Upper lobe of left lung (tissue), 6 donors: Measurements from ENCODE around the gene TNFRSF8. TPM values are rescaled to one million over a fixed set of nuclear protein-coding genes. Genes with fewer than 3 reads are reported as not detected.
A peak's percentile ranks its signal among the peaks of the same experiment; 100 is the strongest.

Experiments used
- ATAC-seq, 2 donors: fragments of 200-7000 bp; cut with Tn5 transposase; one replicate each; pipeline ENCODE4 v1.9.1; 2022; ENCODE audit warnings: mild to moderate bottlenecking in 2 of 2, moderate library complexity in 2 of 2; ENCODE audit not compliant: low FRiP score in 2 of 2
- DNase-seq, 2 donors: peaks; one replicate each; pipeline ENCODE4 v3.0.0-alpha.2; 2019 to 2020
- H3K27ac ChIP-seq, 4 donors: fragments of 200-600 bp; sonication (generic); one replicate each; pipeline ENCODE4 v1.5.1; 2016 to 2019
- H3K27me3 ChIP-seq, 4 donors: fragments of 200-600 bp; sonication (generic); one replicate each; pipeline ENCODE4 v1.5.1; 2017 to 2019
- H3K36me3 ChIP-seq, 4 donors: fragments of 200-600 bp; sonication (generic); one replicate each; pipeline ENCODE4 v1.5.1; 2016 to 2019
- H3K4me1 ChIP-seq, 4 donors: fragments of 200-600 bp; sonication (generic); one replicate each; pipeline ENCODE4 v1.5.1; 2018 to 2019
- H3K4me3 ChIP-seq, 4 donors: fragments of 200-600 bp; sonication (generic); one replicate each; pipeline ENCODE4 v1.5.1; 2017 to 2019; ENCODE audit warnings: mild to moderate bottlenecking in 2 of 4, moderate library complexity in 1 of 4
- H3K9me3 ChIP-seq, 4 donors: fragments of 200-600 bp; sonication (generic); one replicate each; pipeline ENCODE4 v1.5.1; 2018 to 2019
- EP300 ChIP-seq, 4 donors: sonication (generic); formaldehyde crosslinking; IDR thresholded peaks; one replicate each; pipeline ENCODE4 v1.5.1; 2017; ENCODE audit warnings: antibody characterized with exemption in 4 of 4, control low read depth in 2 of 4
- POLR2A ChIP-seq, 4 donors: fragments of 450-650 bp; IDR thresholded peaks; one replicate each; pipeline ENCODE4 v1.5.1; 2016 to 2017; ENCODE audit warnings: antibody characterized with exemption in 4 of 4, mild to moderate bottlenecking in 2 of 4
- POLR2AphosphoS5 ChIP-seq, 2 donors: sonication (generic); formaldehyde crosslinking; IDR thresholded peaks; one replicate each; pipeline ENCODE4 v1.5.1; 2017; ENCODE audit warnings: antibody characterized with exemption in 2 of 2
- WGBS, 2 donors: methylation state at CpG; one replicate each; pipeline ENCODE4 v1.1.5; 2017 to 2018; 5-methylcytosine and 5-hydroxymethylcytosine counted together
- total RNA-seq, 6 donors: library from RNA; depleted of rRNA in 4 of 6; stranded (reverse); fragments of >200 nt in 4 of 6; gene quantifications; one replicate each; pipeline versions ENCODE4 v1.1.0 to v1.2.1, GENCODE V29; 2016 to 2021
- TF ChIP-seq, protein P1 (sequence below), 6 experiments: fragments of 450-650 bp in 4 of 6; fragments of 200-600 bp in 2 of 6; sonication (generic) in 2 of 6; IDR thresholded peaks; one replicate each; pipeline ENCODE4 v1.5.1; 2016 to 2019; ENCODE audit warnings: antibody characterized with exemption in 6 of 6
- donor health status: DM: no; HTN: no; CAD: no; lungs with moderate emphysema.
- donor health status: DM: no; HTN: yes; CAD: no; lungs with severe emphysema.

TNFRSF8 gene
- total RNA-seq, 6 donors from 2014 or later, result 0.22 to 3.3 (median 1.2) TPM

DNA sequence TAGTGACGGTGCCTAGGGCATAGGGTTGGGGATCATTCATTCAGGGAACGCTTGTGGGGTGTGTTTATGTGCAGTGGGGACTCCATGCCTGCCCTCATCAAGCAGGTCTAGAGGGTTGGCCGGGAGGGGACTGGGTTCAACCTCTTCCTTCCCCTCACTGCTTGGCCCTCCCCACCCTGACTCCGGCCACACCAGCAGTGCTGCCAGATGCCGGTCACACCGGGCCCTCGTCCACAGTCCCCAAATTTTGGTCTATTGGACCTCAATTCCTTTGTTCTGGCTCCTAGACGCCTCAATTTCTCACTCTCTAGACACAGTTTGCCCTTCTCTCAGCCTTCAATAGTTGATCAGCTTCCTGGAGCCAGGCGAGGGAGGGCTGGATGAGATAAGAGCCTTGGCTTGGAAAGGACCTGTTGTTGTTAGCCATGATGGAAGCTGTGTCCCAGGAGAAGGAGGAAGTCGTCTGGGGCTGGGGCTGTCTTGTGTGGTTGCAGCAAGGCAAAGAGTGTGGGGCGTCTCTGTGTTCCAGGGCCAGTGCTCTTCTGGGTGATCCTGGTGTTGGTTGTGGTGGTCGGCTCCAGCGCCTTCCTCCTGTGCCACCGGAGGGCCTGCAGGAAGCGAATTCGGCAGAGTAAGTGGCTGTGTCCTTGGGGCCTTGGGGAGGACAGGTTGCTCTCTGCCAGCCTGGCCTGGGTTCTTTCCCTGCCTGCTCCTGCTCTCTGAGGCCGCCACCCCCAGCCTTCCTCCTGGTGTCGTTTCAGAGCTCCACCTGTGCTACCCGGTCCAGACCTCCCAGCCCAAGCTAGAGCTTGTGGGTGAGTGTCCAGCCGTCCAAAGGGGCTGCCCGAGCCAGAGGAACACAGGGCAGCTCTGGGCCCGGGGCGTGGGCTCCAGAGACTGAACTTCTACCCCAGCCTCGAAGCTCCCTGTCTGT lies 62.6 kb downstream of the TNFRSF8 start:
- ATAC-seq (peak; percentile 19 to 56), DNase-seq (peak in 1 of 2 donors; percentile 68)
- Histone ChIP-seq H3K4me1 (peaks cover 16 to 20% (median 19%) of the 10 kb centered on the region in 4 donors), H3K4me3 (peak overlapping the region in 2 of 4 donors; percentile 11 to 24), H3K27ac (peak overlapping the region; percentile 46 to 76 (median 74)), H3K36me3 (no peaks in the 10 kb centered on the region), H3K27me3 (no peaks in the 10 kb centered on the region), H3K9me3 (no peaks in the 10 kb centered on the region)
- TF ChIP-seq, protein P1, sequence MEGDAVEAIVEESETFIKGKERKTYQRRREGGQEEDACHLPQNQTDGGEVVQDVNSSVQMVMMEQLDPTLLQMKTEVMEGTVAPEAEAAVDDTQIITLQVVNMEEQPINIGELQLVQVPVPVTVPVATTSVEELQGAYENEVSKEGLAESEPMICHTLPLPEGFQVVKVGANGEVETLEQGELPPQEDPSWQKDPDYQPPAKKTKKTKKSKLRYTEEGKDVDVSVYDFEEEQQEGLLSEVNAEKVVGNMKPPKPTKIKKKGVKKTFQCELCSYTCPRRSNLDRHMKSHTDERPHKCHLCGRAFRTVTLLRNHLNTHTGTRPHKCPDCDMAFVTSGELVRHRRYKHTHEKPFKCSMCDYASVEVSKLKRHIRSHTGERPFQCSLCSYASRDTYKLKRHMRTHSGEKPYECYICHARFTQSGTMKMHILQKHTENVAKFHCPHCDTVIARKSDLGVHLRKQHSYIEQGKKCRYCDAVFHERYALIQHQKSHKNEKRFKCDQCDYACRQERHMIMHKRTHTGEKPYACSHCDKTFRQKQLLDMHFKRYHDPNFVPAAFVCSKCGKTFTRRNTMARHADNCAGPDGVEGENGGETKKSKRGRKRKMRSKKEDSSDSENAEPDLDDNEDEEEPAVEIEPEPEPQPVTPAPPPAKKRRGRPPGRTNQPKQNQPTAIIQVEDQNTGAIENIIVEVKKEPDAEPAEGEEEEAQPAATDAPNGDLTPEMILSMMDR (IDR thresholded peaks at IDR 0.05), result no peak
- no peak for TF ChIP-seq POLR2AphosphoS5 (IDR thresholded peaks at IDR 0.05)
- TF ChIP-seq POLR2A (IDR thresholded peaks at IDR 0.05), result no peak
- TF ChIP-seq EP300 (IDR thresholded peaks at IDR 0.05), result no peak
- WGBS, 2 donors, result 69 to 70% methylated on average over 15 to 24 of the region's 24 CpGs

DNA sequence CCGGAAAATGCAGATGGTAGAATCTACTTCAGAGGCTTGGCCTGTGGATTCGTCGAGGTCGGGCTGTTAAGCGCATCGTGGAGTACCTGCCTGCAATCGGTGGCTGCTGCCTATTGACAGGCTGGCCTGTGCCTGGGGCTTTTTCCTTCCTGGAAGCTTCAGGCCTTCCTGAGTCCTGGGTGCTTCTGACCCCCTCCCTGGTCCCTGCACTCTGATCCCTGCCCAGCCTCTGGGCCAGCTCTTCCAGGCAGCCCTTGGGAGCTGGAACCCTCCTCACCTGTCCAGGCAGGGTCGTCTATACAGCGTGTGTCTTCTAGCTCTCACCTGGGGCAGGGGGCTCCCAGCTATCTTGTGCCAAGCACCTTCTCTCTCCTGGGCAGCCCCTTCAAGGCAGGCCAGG lies 63.7 kb downstream of the TNFRSF8 start:
- Histone ChIP-seq H3K36me3 (no peaks in the 10 kb centered on the region), H3K27ac (no peak overlapping the region), H3K27me3 (no peaks in the 10 kb centered on the region), H3K4me3 (no peak overlapping the region), H3K4me1 (peaks cover 18 to 24% (median 23%) of the 10 kb centered on the region in 4 donors), H3K9me3 (no peaks in the 10 kb centered on the region)
- 85 to 92% methylated on average over 7 to 9 of the region's 9 CpGs for WGBS, 2 donors
- TF ChIP-seq POLR2AphosphoS5 (IDR thresholded peaks at IDR 0.05) (no peak), EP300 (IDR thresholded peaks at IDR 0.05) (no peak), POLR2A (IDR thresholded peaks at IDR 0.05) (no peak)
- TF ChIP-seq, protein P1 (IDR thresholded peaks at IDR 0.05), result no peak
- DNase-seq (no peak), ATAC-seq (no peak)

DNA sequence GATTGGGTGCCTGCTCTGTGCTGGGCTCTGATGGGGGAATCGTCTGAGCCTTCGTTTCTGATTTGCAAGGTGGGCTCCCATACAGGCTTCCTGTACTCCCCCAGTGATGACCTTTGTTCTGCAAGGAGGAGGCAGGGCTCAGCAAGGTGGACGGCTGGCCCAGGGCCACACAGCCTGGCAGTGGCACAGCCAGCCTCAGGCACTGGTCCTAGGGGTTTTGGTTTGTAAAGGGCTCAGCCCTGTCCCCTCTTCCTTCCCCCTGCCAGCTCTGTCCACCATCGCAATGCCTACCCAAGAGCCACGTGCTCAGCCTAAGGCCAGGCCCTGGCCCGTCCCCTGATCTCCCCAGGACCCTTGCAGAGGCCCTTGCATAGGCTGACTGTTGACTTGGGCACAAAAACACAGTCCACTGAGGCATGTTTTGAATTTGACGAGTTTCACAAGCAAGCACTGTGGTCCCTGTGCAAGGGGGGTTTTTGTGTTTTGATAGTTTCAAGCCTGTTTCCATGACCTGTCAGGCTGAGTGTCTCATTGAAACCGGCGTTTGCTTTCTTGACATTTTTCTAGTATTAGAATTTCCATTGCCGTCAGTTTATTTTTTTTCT lies 64.2 kb downstream of the TNFRSF8 start:
- WGBS, 2 donors, result 87 to 93% methylated on average over 9 to 10 of the region's 10 CpGs
- ATAC-seq, result no peak

DNA sequence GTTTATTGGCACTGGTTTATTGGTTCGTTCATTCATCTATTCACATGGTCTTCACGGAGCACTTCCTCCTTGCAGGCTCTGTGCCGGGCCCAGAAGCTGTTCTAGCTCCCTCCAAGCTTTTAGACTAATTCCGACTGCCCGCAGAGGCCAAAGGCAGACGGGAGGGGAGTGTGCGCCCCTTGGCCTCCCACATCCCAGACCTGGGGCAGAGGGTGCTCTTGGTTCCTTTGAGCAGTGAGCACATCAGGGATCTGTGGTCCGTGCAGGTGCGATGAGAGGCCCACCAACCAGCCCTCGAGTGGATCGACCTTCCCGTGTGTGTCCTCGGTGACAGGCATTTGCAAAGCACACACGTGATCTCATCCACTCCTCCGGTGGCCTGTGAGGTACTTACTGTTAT lies 65.0 kb downstream of the TNFRSF8 start:
- H3K9me3 ChIP-seq, result no peaks in the 10 kb centered on the region
- H3K4me3 ChIP-seq, result no peak overlapping the region
- no peak for ATAC-seq
- no peaks in the 10 kb centered on the region for H3K36me3 ChIP-seq
- no peak for DNase-seq
- 86 to 87% methylated on average over 14 to 15 of the region's 15 CpGs for WGBS, 2 donors
- no peak overlapping the region for H3K27ac ChIP-seq
- peaks cover 31 to 37% (median 37%) of the 10 kb centered on the region in 4 donors for H3K4me1 ChIP-seq
- H3K27me3 ChIP-seq, result no peaks in the 10 kb centered on the region
- TF ChIP-seq POLR2AphosphoS5 (IDR thresholded peaks at IDR 0.05), result no peak
- no peak for TF ChIP-seq POLR2A (IDR thresholded peaks at IDR 0.05)
- no peak for TF ChIP-seq EP300 (IDR thresholded peaks at IDR 0.05)
- TF ChIP-seq, protein P1 (IDR thresholded peaks at IDR 0.05), result no peak

More for the DNA sequence above, 64.2 kb downstream of the TNFRSF8 start:
- no peak for DNase-seq
- Histone ChIP-seq H3K27ac (no peak overlapping the region), H3K9me3 (no peaks in the 10 kb centered on the region), H3K4me3 (no peak overlapping the region), H3K36me3 (no peaks in the 10 kb centered on the region), H3K27me3 (no peaks in the 10 kb centered on the region), H3K4me1 (peaks cover 23 to 29% (median 29%) of the 10 kb centered on the region in 4 donors)
- TF ChIP-seq, protein P1 (IDR thresholded peaks at IDR 0.05), result no peak
- TF ChIP-seq EP300 (IDR thresholded peaks at IDR 0.05) (no peak), POLR2A (IDR thresholded peaks at IDR 0.05) (no peak), POLR2AphosphoS5 (IDR thresholded peaks at IDR 0.05) (no peak)
